Endothelial cell (in vitro differentiated cells): ENCODE data around the gene NF2. TPM values are rescaled to one million over a fixed set of nuclear protein-coding genes. Genes with fewer than 3 reads are reported as not detected.

ENCODE experiments used
- DNase-seq: peaks from one replicate; pipeline ENCODE4 v3.0.0; 2021; ENCODE audit warnings: low spot score
- H3K27ac Mint-ChIP-seq: one replicate; pipeline ENCODE4 v1.8.0; 2021; ENCODE audit warnings: mixed read lengths, inconsistent platforms; ENCODE audit not compliant: unreplicated experiment
- H3K27me3 Mint-ChIP-seq: one replicate; pipeline ENCODE4 v1.8.0; 2021; ENCODE audit warnings: mild to moderate bottlenecking, moderate library complexity, mixed read lengths, inconsistent platforms; ENCODE audit not compliant: unreplicated experiment
- H3K36me3 Mint-ChIP-seq: one replicate; pipeline ENCODE4 v1.8.0; 2021; ENCODE audit warnings: mild to moderate bottlenecking, low read depth, mixed read lengths, inconsistent platforms; ENCODE audit not compliant: unreplicated experiment
- H3K4me1 Mint-ChIP-seq: one replicate; pipeline ENCODE4 v1.8.0; 2021; ENCODE audit warnings: mild to moderate bottlenecking, mixed read lengths, inconsistent platforms; ENCODE audit not compliant: unreplicated experiment
- H3K4me3 Mint-ChIP-seq: one replicate; pipeline ENCODE4 v1.8.0; 2021; ENCODE audit warnings: mild to moderate bottlenecking, mixed read lengths, inconsistent platforms; ENCODE audit not compliant: unreplicated experiment
- H3K9me3 Mint-ChIP-seq: one replicate; pipeline ENCODE4 v1.8.0; 2021; ENCODE audit warnings: mixed read lengths, inconsistent platforms; ENCODE audit not compliant: unreplicated experiment
- CTCF ChIP-seq: fragments of 200-600 bp; sonication (generic); IDR thresholded peaks from one replicate; pipeline ENCODE4 v1.5.0; 2021; ENCODE audit warnings: antibody characterized with exemption; ENCODE audit not compliant: unreplicated experiment
- total RNA-seq: library from RNA; stranded (reverse); fragmentation: NEBNext Ultra II Directional; extraction: Animal tissue kit (Norgen Biotek cat#: 25700); gene quantifications from one replicate; pipeline ENCODE4 v1.2.1, GENCODE V29; 2021; ENCODE audit not compliant: unreplicated experiment

Gene NF2
- total RNA-seq, 1 donor from 2014 or later, result 44.3 TPM

DNA sequence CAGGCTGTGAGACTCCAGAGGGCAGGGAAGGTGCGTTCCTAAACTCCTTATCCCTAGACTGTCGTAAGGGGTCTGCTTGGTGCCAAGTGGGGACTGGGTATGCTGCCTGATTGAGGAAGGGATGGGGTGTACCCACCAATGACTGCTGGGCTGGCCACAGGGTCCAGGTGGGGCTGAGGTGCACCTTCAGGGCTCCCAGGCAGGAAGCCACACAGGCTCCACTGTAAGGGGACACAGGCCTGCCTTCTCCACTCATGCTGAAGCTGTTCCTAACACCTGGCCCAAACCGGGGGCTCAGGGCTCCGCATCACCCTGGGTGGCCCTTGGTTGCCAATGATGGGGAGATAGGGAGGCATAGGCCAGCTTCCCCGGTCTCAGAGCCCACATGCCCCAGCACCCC, 136.8 kb downstream of the NF2 start:
- no peak overlapping the region for H3K27ac Mint-ChIP-seq
- TF ChIP-seq CTCF, result no peak
- H3K4me1 Mint-ChIP-seq, result peaks cover 5% of the 10 kb centered on the region
- no peaks in the 10 kb centered on the region for H3K27me3 Mint-ChIP-seq
- H3K4me3 Mint-ChIP-seq, result no peak overlapping the region
- peaks cover 8% of the 10 kb centered on the region for H3K36me3 Mint-ChIP-seq
- no peak for DNase-seq
- H3K9me3 Mint-ChIP-seq, result no peaks in the 10 kb centered on the region

DNA sequence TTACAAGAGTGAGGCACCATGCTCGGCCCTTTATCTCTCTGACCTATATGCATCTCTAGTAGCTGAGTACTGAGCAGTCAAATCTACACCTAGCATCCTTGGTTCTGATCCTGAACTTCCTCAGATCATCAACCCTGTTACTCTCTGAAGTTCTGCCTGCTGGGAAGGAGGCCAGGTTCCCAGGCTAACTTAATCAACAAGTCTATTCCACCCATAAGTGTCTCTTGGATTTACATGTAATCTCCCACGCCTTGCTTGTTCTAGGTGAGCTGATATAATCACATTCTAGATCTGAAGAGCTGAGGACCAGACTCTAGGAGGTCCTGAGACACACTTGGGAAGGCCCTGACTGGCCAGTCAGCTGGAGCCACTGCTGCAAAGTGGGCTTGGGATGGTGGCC, 138.5 kb downstream of the NF2 start:
- H3K36me3 Mint-ChIP-seq, result peaks cover 8% of the 10 kb centered on the region
- DNase-seq, result no peak
- H3K4me3 Mint-ChIP-seq, result no peak overlapping the region
- no peaks in the 10 kb centered on the region for H3K9me3 Mint-ChIP-seq
- TF ChIP-seq CTCF, result no peak
- peaks cover 5% of the 10 kb centered on the region for H3K4me1 Mint-ChIP-seq
- no peak overlapping the region for H3K27ac Mint-ChIP-seq
- H3K27me3 Mint-ChIP-seq, result no peaks in the 10 kb centered on the region

DNA sequence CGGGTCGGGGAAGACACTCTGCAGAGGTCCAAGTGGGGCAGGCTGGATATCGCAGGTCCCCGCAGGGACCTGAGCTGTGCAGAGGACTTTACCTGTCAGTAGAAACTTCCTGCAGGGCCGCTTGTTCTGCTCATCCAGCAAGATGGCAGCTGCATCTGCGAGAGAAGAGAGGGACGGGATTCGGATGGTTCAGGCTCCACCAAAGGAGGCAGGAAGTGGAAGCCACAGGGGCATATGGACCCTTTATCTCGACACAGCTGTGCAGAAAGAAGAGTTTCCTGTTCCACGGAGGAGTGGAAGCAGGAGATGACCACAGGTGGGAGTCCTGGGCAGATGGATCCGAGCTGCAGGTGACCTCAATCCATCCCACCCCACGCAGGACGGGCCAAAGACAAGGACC, 138.9 kb downstream of the NF2 start:
- H3K27me3 Mint-ChIP-seq, result no peaks in the 10 kb centered on the region
- H3K4me3 Mint-ChIP-seq, result no peak overlapping the region

GRCh38 chr22:29744902-29745301, 141.5 kb downstream of the NF2 start:
- no peak for DNase-seq
- Mint-ChIP-seq H3K27me3 (peaks cover 2% of the 10 kb centered on the region), H3K4me3 (no peak overlapping the region), H3K4me1 (peaks cover 5% of the 10 kb centered on the region), H3K27ac (no peak overlapping the region), H3K36me3 (peaks cover 17% of the 10 kb centered on the region), H3K9me3 (no peaks in the 10 kb centered on the region)
- no peak for TF ChIP-seq CTCF

More for the DNA sequence above, 138.9 kb downstream of the NF2 start:
- H3K4me1 Mint-ChIP-seq, result peaks cover 5% of the 10 kb centered on the region
- DNase-seq, result no peak
- peaks cover 8% of the 10 kb centered on the region for H3K36me3 Mint-ChIP-seq
- TF ChIP-seq CTCF, result no peak
- H3K9me3 Mint-ChIP-seq, result no peaks in the 10 kb centered on the region
- no peak overlapping the region for H3K27ac Mint-ChIP-seq

GRCh38 chr22:29747832-29748231, 144.4 kb downstream of the NF2 start:
- no peaks in the 10 kb centered on the region for H3K4me1 Mint-ChIP-seq
- no peak overlapping the region for H3K4me3 Mint-ChIP-seq
- TF ChIP-seq CTCF, result no peak
- no peak overlapping the region for H3K27ac Mint-ChIP-seq
- DNase-seq, result no peak
- peaks cover 2% of the 10 kb centered on the region for H3K27me3 Mint-ChIP-seq
- H3K36me3 Mint-ChIP-seq, result peaks cover 16% of the 10 kb centered on the region
- H3K9me3 Mint-ChIP-seq, result no peaks in the 10 kb centered on the region

Other genes starting within 250 kb of the NF2 start
- 316 TPM for gene AP1B1, start 215.1 kb upstream of the NF2 start, total RNA-seq
- gene RFPL1, start 165.1 kb upstream of the NF2 start, total RNA-seq, result not detected
- gene NEFH, start 123.4 kb upstream of the NF2 start, total RNA-seq, result 18.2 TPM
- gene THOC5, start 49.9 kb upstream of the NF2 start, total RNA-seq, result 76.4 TPM
- gene NIPSNAP1, start 22.5 kb upstream of the NF2 start, total RNA-seq, result 78.0 TPM
- not detected for gene CABP7, start 116.4 kb downstream of the NF2 start, total RNA-seq
- gene ZMAT5, start 163.4 kb downstream of the NF2 start, total RNA-seq, result 20.2 TPM
- gene UQCR10, start 163.7 kb downstream of the NF2 start, total RNA-seq, result 84.6 TPM
- gene ASCC2, start 234.6 kb downstream of the NF2 start, total RNA-seq, result 85.5 TPM